GM21381 (cell line): ENCODE data around the gene NDUFV2.

Experiments used
- ATAC-seq: cut with Tn5 transposase; IDR thresholded peaks from one replicate; pipeline ENCODE4 v1.9.1; 2021; ENCODE audit warnings: mild to moderate bottlenecking, moderate library complexity; ENCODE audit not compliant: unreplicated experiment

Gene NDUFV2

GRCh38 chr18:9102508-9103375, at the start of gene NDUFV2:
NDUFV2 (plus strand) TSS chr18:9102699; CDS start chr18:9102744, 45 bp downstream.
- ATAC-seq: peak; percentile 89

- ATAC-seq: no peak
These were observed 48.7 kb upstream of the NDUFV2 start for GRCh38 chr18:9053814-9054213.

- ATAC-seq: no peak
These were observed 47.3 kb upstream of the NDUFV2 start for GRCh38 chr18:9055185-9055584.

GRCh38 chr18:9055626-9056025, 46.9 kb upstream of the NDUFV2 start:
- no peak for ATAC-seq

GRCh38 chr18:9057646-9058045, 44.9 kb upstream of the NDUFV2 start:
- ATAC-seq: no peak

GRCh38 chr18:9058406-9058805, 44.1 kb upstream of the NDUFV2 start:
- ATAC-seq: no peak

- ATAC-seq: no peak
These were observed 40.1 kb upstream of the NDUFV2 start for GRCh38 chr18:9062418-9062751.

GRCh38 chr18:9065864-9066263, 36.6 kb upstream of the NDUFV2 start:
- ATAC-seq: no peak

GRCh38 chr18:9066358-9066757, 36.1 kb upstream of the NDUFV2 start:
- peak; percentile 31 for ATAC-seq

- ATAC-seq: peak; percentile 72
These were observed 35.6 kb upstream of the NDUFV2 start for GRCh38 chr18:9066817-9067306.

- ATAC-seq: no peak
These were observed 34.7 kb upstream of the NDUFV2 start for GRCh38 chr18:9067823-9068222.

- ATAC-seq: no peak
These were observed 34.2 kb upstream of the NDUFV2 start for GRCh38 chr18:9068346-9068745.

- no peak for ATAC-seq
These were observed 32.9 kb upstream of the NDUFV2 start for GRCh38 chr18:9069601-9070000.

- ATAC-seq: no peak
These were observed 32.3 kb upstream of the NDUFV2 start for GRCh38 chr18:9070212-9070611.

GRCh38 chr18:9079818-9080528, 22.5 kb upstream of the NDUFV2 start:
- no peak for ATAC-seq

GRCh38 chr18:9081940-9082339, 20.6 kb upstream of the NDUFV2 start:
- ATAC-seq: no peak

- ATAC-seq: peak; percentile 93
These were observed 19.6 kb upstream of the NDUFV2 start for GRCh38 chr18:9082711-9083510.

- no peak for ATAC-seq
These were observed 16.5 kb upstream of the NDUFV2 start for GRCh38 chr18:9086015-9086414.

- no peak for ATAC-seq
These were observed 15.9 kb upstream of the NDUFV2 start for GRCh38 chr18:9086624-9087023.

GRCh38 chr18:9087144-9087543, 15.4 kb upstream of the NDUFV2 start:
- no peak for ATAC-seq

GRCh38 chr18:9088252-9088651, 14.2 kb upstream of the NDUFV2 start:
- ATAC-seq: no peak
